Gastroesophageal sphincter (tissue), 3 donors: ENCODE results near the gene NEMP2.

Experiments
- EP300 ChIP-seq: sonication (generic); formaldehyde crosslinking; IDR thresholded peaks from one replicate; pipeline ENCODE4 v1.6.1; 2017; ENCODE audit warnings: antibody characterized with exemption, mild to moderate bottlenecking
- POLR2A ChIP-seq, 2 donors: fragments of 450-650 bp; IDR thresholded peaks; one replicate each; pipeline ENCODE4 v1.6.1; 2017; ENCODE audit warnings: antibody characterized with exemption in 2 of 2, mild to moderate bottlenecking in 2 of 2, moderate library complexity in 1 of 2
- POLR2AphosphoS5 ChIP-seq: sonication (generic); formaldehyde crosslinking; IDR thresholded peaks from one replicate; pipeline ENCODE4 v1.6.1; 2017; ENCODE audit warnings: antibody characterized with exemption
- TF ChIP-seq, protein P1 (sequence below), 4 experiments: fragments of 200-600 bp in 2 of 4; fragments of 450-650 bp in 2 of 4; sonication (generic) in 1 of 4; IDR thresholded peaks; one replicate each; pipeline ENCODE4 v1.5.1; 2017 to 2019; ENCODE audit warnings: antibody characterized with exemption in 4 of 4, mild to moderate bottlenecking in 2 of 4, moderate library complexity in 2 of 4

DNA sequence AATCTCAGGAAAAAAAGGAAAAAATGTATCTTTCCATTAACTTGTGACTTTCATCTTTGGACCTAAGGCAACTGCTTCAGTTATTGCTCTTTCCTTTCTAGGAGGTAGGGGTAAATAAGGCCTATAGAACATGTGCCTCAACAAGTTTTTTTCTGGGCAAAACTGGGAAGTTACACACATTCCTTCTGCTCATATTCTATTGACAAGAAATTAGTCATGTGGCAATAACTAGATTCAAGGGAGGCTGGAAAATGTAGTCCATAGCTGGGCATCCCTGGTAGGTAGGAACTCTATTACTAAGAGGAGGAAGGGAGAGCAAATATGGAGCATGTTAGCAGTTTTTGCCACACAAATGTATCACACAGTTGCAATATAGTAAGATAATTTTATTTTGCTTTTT lies 37.7 kb upstream of the NEMP2 start:
- TF ChIP-seq, protein P1, sequence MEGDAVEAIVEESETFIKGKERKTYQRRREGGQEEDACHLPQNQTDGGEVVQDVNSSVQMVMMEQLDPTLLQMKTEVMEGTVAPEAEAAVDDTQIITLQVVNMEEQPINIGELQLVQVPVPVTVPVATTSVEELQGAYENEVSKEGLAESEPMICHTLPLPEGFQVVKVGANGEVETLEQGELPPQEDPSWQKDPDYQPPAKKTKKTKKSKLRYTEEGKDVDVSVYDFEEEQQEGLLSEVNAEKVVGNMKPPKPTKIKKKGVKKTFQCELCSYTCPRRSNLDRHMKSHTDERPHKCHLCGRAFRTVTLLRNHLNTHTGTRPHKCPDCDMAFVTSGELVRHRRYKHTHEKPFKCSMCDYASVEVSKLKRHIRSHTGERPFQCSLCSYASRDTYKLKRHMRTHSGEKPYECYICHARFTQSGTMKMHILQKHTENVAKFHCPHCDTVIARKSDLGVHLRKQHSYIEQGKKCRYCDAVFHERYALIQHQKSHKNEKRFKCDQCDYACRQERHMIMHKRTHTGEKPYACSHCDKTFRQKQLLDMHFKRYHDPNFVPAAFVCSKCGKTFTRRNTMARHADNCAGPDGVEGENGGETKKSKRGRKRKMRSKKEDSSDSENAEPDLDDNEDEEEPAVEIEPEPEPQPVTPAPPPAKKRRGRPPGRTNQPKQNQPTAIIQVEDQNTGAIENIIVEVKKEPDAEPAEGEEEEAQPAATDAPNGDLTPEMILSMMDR (IDR thresholded peaks at IDR 0.05) = no peak
- TF ChIP-seq EP300 (no peak), POLR2A (IDR thresholded peaks at IDR 0.05) (no peak), POLR2AphosphoS5 (no peak)
